ENCODE measurements around the gene TAS2R3. TPM values are rescaled to one million over a fixed set of nuclear protein-coding genes. Genes with fewer than 3 reads are reported as not detected.

TAS2R3 gene
- total RNA-seq, 2 experiments from 2014 or later = 1.5 to 3.8 TPM

- Histone ChIP-seq H3K27ac (ENCODE audit: low read depth, low read length, poor library complexity, severe bottlenecking) (no peak overlapping the region), H4K20me1 (ENCODE audit: insufficient read depth, low read length) (no peaks in the 10 kb centered on the region), H3K4me1 (ENCODE audit: insufficient read depth, low read length, poor library complexity, severe bottlenecking) (no peaks in the 10 kb centered on the region), H3K36me3 (ENCODE audit: insufficient read depth, low read length) (no peaks in the 10 kb centered on the region), H3K4me3 (ENCODE audit: low read depth, low read length, poor library complexity, severe bottlenecking) (no peak overlapping the region), H3K9me3 (ENCODE audit: low read length) (no peaks in the 10 kb centered on the region), H3K4me2 (ENCODE audit: low read length) (no peak overlapping the region), H2AFZ (ENCODE audit: low read length) (no peak overlapping the region), H3K9me2 (ENCODE audit: insufficient read depth, low read length) (no peaks in the 10 kb centered on the region; the same call in 1 of the 2 replicates), H3K79me2 (ENCODE audit: insufficient read depth, low read depth, low read length) (no peaks in the 10 kb centered on the region)
- DNase-seq (ENCODE audit: low spot score) = no peak
- CTCF ChIA-PET (ENCODE audit: unreplicated experiment) = no interaction called here
- TF ChIP-seq EZH2phosphoT487 (IDR thresholded peaks at IDR 0.05; ENCODE audit: borderline replicate concordance, low read depth, low read length) (no peak), CTCF (conservative IDR thresholded peaks at IDR 0.05; ENCODE audit: low read length) (no peak)
- POLR2A ChIA-PET = interaction anchor here (0.8 to 1.7 kb wide), 3 partner anchors 14 to 18 kb away, joined by 3 to 5 read pairs (median 4); partner anchors contain the start of gene SSBP1
- BruUV-seq (replicated peaks) = no TSS peak
- intact Hi-C loops (cut with micrococcal nuclease; ENCODE audit: unreplicated experiment) = no loop called here
Measured at GRCh38 chr7:141722529-141722928, 41.4 kb upstream of the TAS2R3 start.

GRCh38 chr7:141729020-141729419 lies 34.9 kb upstream of the TAS2R3 start:
- BruUV-seq (replicated peaks) = no TSS peak
- Histone ChIP-seq H3K27ac (ENCODE audit: low read depth, low read length, poor library complexity, severe bottlenecking) (no peak overlapping the region), H3K9me3 (ENCODE audit: low read length) (no peaks in the 10 kb centered on the region), H3K4me2 (ENCODE audit: low read length) (no peak overlapping the region), H4K20me1 (ENCODE audit: insufficient read depth, low read length) (no peaks in the 10 kb centered on the region), H3K4me3 (ENCODE audit: low read depth, low read length, poor library complexity, severe bottlenecking) (no peak overlapping the region), H2AFZ (ENCODE audit: low read length) (no peak overlapping the region), H3K36me3 (ENCODE audit: insufficient read depth, low read length) (no peaks in the 10 kb centered on the region), H3K79me2 (ENCODE audit: insufficient read depth, low read depth, low read length) (no peaks in the 10 kb centered on the region), H3K9me2 (ENCODE audit: insufficient read depth, low read length) (no peaks in the 10 kb centered on the region), H3K4me1 (ENCODE audit: insufficient read depth, low read length, poor library complexity, severe bottlenecking) (no peaks in the 10 kb centered on the region)
- CTCF ChIA-PET (ENCODE audit: unreplicated experiment) = no interaction called here
- POLR2A ChIA-PET = interaction anchor here (0.7 to 1.3 kb wide), 3 partner anchors 10 to 12 kb away, joined by 3 to 4 read pairs (median 4); no protein-coding TSS in a partner anchor
- DNase-seq (ENCODE audit: low spot score) = no peak
- intact Hi-C loops (cut with micrococcal nuclease; ENCODE audit: unreplicated experiment) = no loop called here
- TF ChIP-seq EZH2phosphoT487 (IDR thresholded peaks at IDR 0.05; ENCODE audit: borderline replicate concordance, low read depth, low read length) (no peak), CTCF (conservative IDR thresholded peaks at IDR 0.05; ENCODE audit: low read length) (no peak)

GRCh38 chr7:141731476-141732149 lies 32.3 kb upstream of the TAS2R3 start:
- ChIA-PET POLR2A (interaction anchor here (0.8 to 1.0 kb wide), 2 partner anchors 71 to 836 kb away, joined by 3 read pairs; no protein-coding TSS in a partner anchor), CTCF (ENCODE audit: unreplicated experiment) (no interaction called here)
- BruUV-seq (replicated peaks) = no TSS peak
- intact Hi-C loops (cut with micrococcal nuclease; ENCODE audit: unreplicated experiment) = no loop called here
- H2AFZ ChIP-seq (ENCODE audit: low read length) = no peak overlapping the region
- no peak overlapping the region for H3K4me3 ChIP-seq (ENCODE audit: low read depth, low read length, poor library complexity, severe bottlenecking)
- H3K4me2 ChIP-seq (ENCODE audit: low read length) = no peak overlapping the region
- H3K27ac ChIP-seq (ENCODE audit: low read depth, low read length, poor library complexity, severe bottlenecking) = no peak overlapping the region
- no peaks in the 10 kb centered on the region for H4K20me1 ChIP-seq (ENCODE audit: insufficient read depth, low read length)
- H3K9me2 ChIP-seq (ENCODE audit: insufficient read depth, low read length) = no peaks in the 10 kb centered on the region
- no peaks in the 10 kb centered on the region for H3K9me3 ChIP-seq (ENCODE audit: low read length)
- no peaks in the 10 kb centered on the region for H3K79me2 ChIP-seq (ENCODE audit: insufficient read depth, low read depth, low read length)
- H3K4me1 ChIP-seq (ENCODE audit: insufficient read depth, low read length, poor library complexity, severe bottlenecking) = peaks cover 5% of the 10 kb centered on the region
- TF ChIP-seq EZH2phosphoT487 (IDR thresholded peaks at IDR 0.05; ENCODE audit: borderline replicate concordance, low read depth, low read length) (no peak), CTCF (conservative IDR thresholded peaks at IDR 0.05; ENCODE audit: low read length) (no peak)
- DNase-seq (ENCODE audit: low spot score) = no peak
- no peaks in the 10 kb centered on the region for H3K36me3 ChIP-seq (ENCODE audit: insufficient read depth, low read length)

All from OCI-LY7 (cell line).